H1 (cell line): ENCODE results near the gene CCDC18. TPM values are rescaled to one million over a fixed set of nuclear protein-coding genes. Genes with fewer than 3 reads are reported as not detected.

Experiments used
- CTCF ChIA-PET: fragments of 300-600 bp; sonication (Branson Sonifier 250); formaldehyde crosslinking; loops from one replicate; lab custom pipeline; 2021; ENCODE audit not compliant: partially characterized antibody; lab: Charles Lee
- POLR2A ChIA-PET: fragments of 300-600 bp; sonication (Branson Sonifier 250); formaldehyde crosslinking; loops from one replicate; lab custom pipeline; 2021; ENCODE audit warnings: inconsistent platforms; ENCODE audit not compliant: partially characterized antibody; lab: Charles Lee
- DNase-seq, 2 experiments: peaks; one replicate each; pipeline versions ENCODE4 v3.0.0 to v3.0.0-alpha.2; 2010 to 2022; ENCODE audit warnings: low spot score in 2 of 2, low read depth in 1 of 2, mixed read lengths in 1 of 2
- FAIRE-seq: peaks from 2 replicates; lab custom pipeline; 2011; peaks lifted over from hg19 to GRCh38; lab: Jason Lieb, UNC
- H2AFZ ChIP-seq: 2 replicates; pipeline ENCODE4 v1.8.1; 2012; ENCODE audit warnings: low read length, inconsistent platforms
- H2AK5ac ChIP-seq: 2 replicates; pipeline ENCODE4 v1.6.1; 2013; ENCODE audit warnings: low read depth, low read length
- H2BK120ac ChIP-seq: replicated peaks from 2 replicates; pipeline ENCODE3; 2013; ENCODE audit warnings: low read depth, low read length, inconsistent platforms
- H2BK12ac ChIP-seq: 2 replicates; pipeline ENCODE4 v1.6.1; 2013; ENCODE audit warnings: low read depth, low read length
- H2BK15ac ChIP-seq: 2 replicates; pipeline ENCODE4 v1.6.1; 2013; ENCODE audit warnings: low read length
- H2BK20ac ChIP-seq: 2 replicates; pipeline ENCODE4 v1.6.1; 2013; ENCODE audit warnings: low read length
- H2BK5ac ChIP-seq: 2 replicates; pipeline ENCODE4 v1.6.1; 2013; ENCODE audit warnings: low read depth, low read length
- H3K14ac ChIP-seq: 2 replicates; pipeline ENCODE4 v1.6.1; 2013; ENCODE audit warnings: inconsistent platforms; ENCODE audit not compliant: insufficient read length
- H3K18ac ChIP-seq: 2 replicates; pipeline ENCODE4 v1.6.1; 2013; ENCODE audit warnings: low read length; ENCODE audit errors: extremely low read depth
- H3K23ac ChIP-seq: 2 replicates; pipeline ENCODE4 v1.6.1; 2013; ENCODE audit warnings: inconsistent platforms; ENCODE audit not compliant: insufficient read length
- H3K23me2 ChIP-seq: 2 replicates; pipeline ENCODE4 v1.6.1; 2013; ENCODE audit warnings: low read depth, low read length
- H3K27ac ChIP-seq: 2 replicates; pipeline ENCODE4 v1.6.1; 2011; ENCODE audit warnings: low read depth, low read length, inconsistent platforms
- H3K27me3 ChIP-seq, 4 experiments: replicated peaks in 1 of 4; 1 replicate in 1 of 4; 2 replicates in 3 of 4; pipeline versions ENCODE4 v1.6.1 to v1.8.1; 2011 to 2013; ENCODE audit warnings: low read length in 3 of 4, mild to moderate bottlenecking in 3 of 4, inconsistent platforms in 2 of 4, mixed read lengths in 2 of 4, moderate library complexity in 1 of 4; ENCODE audit not compliant: control insufficient read depth in 3 of 4, insufficient read depth in 3 of 4; ENCODE audit errors: extremely low read depth in 1 of 4
- H3K36me3 ChIP-seq, 4 experiments: 2 replicates each; pipeline versions ENCODE4 v1.6.1 to v1.8.1; 2011 to 2013; ENCODE audit warnings: mild to moderate bottlenecking in 4 of 4, low read length in 3 of 4, moderate library complexity in 2 of 4, control low read depth in 1 of 4, inconsistent platforms in 1 of 4; ENCODE audit not compliant: insufficient read depth in 4 of 4, control insufficient read depth in 2 of 4
- H3K4ac ChIP-seq: replicated peaks from 2 replicates; pipeline ENCODE3; 2013; ENCODE audit warnings: low read length, low read depth, mixed read lengths, inconsistent platforms; ENCODE audit not compliant: insufficient read length
- H3K4me1 ChIP-seq, 4 experiments: replicated peaks in 1 of 4; 1 replicate in 1 of 4; 2 replicates in 3 of 4; pipeline versions ENCODE4 v1.6.1 to v1.8.1; 2011 to 2013; ENCODE audit warnings: low read length in 3 of 4, inconsistent platforms in 2 of 4, mixed read lengths in 1 of 4; ENCODE audit not compliant: insufficient read depth in 4 of 4, control insufficient read depth in 3 of 4
- H3K4me2 ChIP-seq, 2 experiments: 2 replicates each; pipeline versions ENCODE4 v1.6.1 to v1.8.1; 2011 to 2013; ENCODE audit warnings: low read depth in 2 of 2, low read length in 2 of 2, control low read depth in 1 of 2, inconsistent platforms in 1 of 2, mild to moderate bottlenecking in 1 of 2; ENCODE audit not compliant: insufficient read depth in 1 of 2
- H3K4me3 ChIP-seq, 4 experiments: fragments of 200-600, 300-600 bp in 1 of 4; sonication (generic), shearing (Covaris generic), sonication (Bioruptor Twin) in 1 of 4; 2 replicates each; pipeline versions ENCODE4 v1.5.1 to v1.8.1; 2011 to 2016; ENCODE audit warnings: low read length in 4 of 4, low read depth in 3 of 4, control low read depth in 2 of 4, inconsistent platforms in 2 of 4, mild to moderate bottlenecking in 2 of 4, mixed read lengths in 1 of 4, moderate library complexity in 1 of 4; ENCODE audit not compliant: insufficient read depth in 2 of 4; ENCODE audit errors: extremely low read depth in 1 of 4
- H3K56ac ChIP-seq: replicated peaks from 2 replicates; pipeline ENCODE3; 2013; ENCODE audit warnings: low read depth, mild to moderate bottlenecking, mixed read lengths, low read length, inconsistent platforms; ENCODE audit not compliant: insufficient read length
- H3K79me1 ChIP-seq: 2 replicates; pipeline ENCODE4 v1.6.1; 2013; ENCODE audit warnings: low read depth, low read length, control low read depth
- H3K79me2 ChIP-seq, 2 experiments: 2 replicates each; pipeline versions ENCODE4 v1.6.1 to v1.8.1; 2012 to 2013; ENCODE audit warnings: low read length in 2 of 2, mild to moderate bottlenecking in 2 of 2, inconsistent platforms in 1 of 2; ENCODE audit not compliant: insufficient read depth in 2 of 2, control insufficient read depth in 1 of 2
- H3K9ac ChIP-seq, 4 experiments: replicated peaks in 1 of 4; 1 replicate in 1 of 4; 2 replicates in 3 of 4; pipeline versions ENCODE4 v1.6.1 to v1.8.1; 2011 to 2013; ENCODE audit warnings: low read depth in 3 of 4, low read length in 3 of 4, control low read depth in 2 of 4, mild to moderate bottlenecking in 2 of 4, moderate library complexity in 2 of 4, inconsistent platforms in 1 of 4; ENCODE audit errors: extremely low read depth in 1 of 4
- H3K9me3 ChIP-seq, 2 experiments: 2 replicates each; pipeline versions ENCODE4 v1.6.1 to v1.8.1; 2012 to 2013; ENCODE audit warnings: mild to moderate bottlenecking in 2 of 2, moderate library complexity in 2 of 2, control low read depth in 1 of 2, inconsistent platforms in 1 of 2, low read depth in 1 of 2, low read length in 1 of 2, mixed read lengths in 1 of 2; ENCODE audit not compliant: insufficient read depth in 2 of 2
- H4K20me1 ChIP-seq, 2 experiments: replicated peaks in 1 of 2; 2 replicates each; pipeline versions ENCODE3 to v1.8.1; 2011 to 2013; ENCODE audit warnings: inconsistent platforms in 2 of 2, low read length in 2 of 2, mild to moderate bottlenecking in 1 of 2; ENCODE audit not compliant: insufficient read depth in 2 of 2, control insufficient read depth in 1 of 2
- H4K5ac ChIP-seq: 2 replicates; pipeline ENCODE4 v1.6.1; 2013; ENCODE audit warnings: low read length, low read depth, mixed read lengths, inconsistent platforms; ENCODE audit not compliant: insufficient read length
- H4K8ac ChIP-seq: 2 replicates; pipeline ENCODE4 v1.8.0; 2013; ENCODE audit warnings: mild to moderate bottlenecking, moderate library complexity, low read length, inconsistent platforms; ENCODE audit not compliant: insufficient read depth; ENCODE audit errors: extremely low read depth
- H4K91ac ChIP-seq: replicated peaks from 2 replicates; pipeline ENCODE3; 2013; ENCODE audit warnings: low read length, mixed read lengths, inconsistent platforms; ENCODE audit not compliant: insufficient read length
- ATF2 ChIP-seq: IDR thresholded peaks from 2 replicates; pipeline ENCODE4 v1.6.1; 2012; ENCODE audit warnings: low read length, inconsistent platforms
- CEBPB ChIP-seq: IDR thresholded peaks from 2 replicates; pipeline ENCODE4 v1.6.1; 2012; ENCODE audit warnings: low read depth, low read length
- CTCF ChIP-seq, 3 experiments: IDR thresholded peaks; 1 replicate in 2 of 3; 2 replicates in 1 of 3; pipeline versions ENCODE4 v1.5.1 to v1.6.1; 2011; ENCODE audit warnings: low read length in 3 of 3, mild to moderate bottlenecking in 3 of 3, inconsistent platforms in 2 of 3, low read depth in 1 of 3, moderate library complexity in 1 of 3; ENCODE audit not compliant: insufficient read depth in 1 of 3; ENCODE audit errors: control extremely low read depth in 1 of 3
- HDAC2 ChIP-seq, 2 experiments: fragments of 300-600 bp in 1 of 2; sonication (generic) in 1 of 2; IDR thresholded peaks; 2 replicates each; pipeline ENCODE4 v1.6.1; 2011 to 2012; ENCODE audit warnings: low read depth in 2 of 2, low read length in 2 of 2, mild to moderate bottlenecking in 2 of 2, moderate library complexity in 2 of 2, borderline replicate concordance in 1 of 2, inconsistent platforms in 1 of 2
- RAD21 ChIP-seq, 2 experiments: IDR thresholded peaks in 1 of 2; conservative IDR thresholded peaks in 1 of 2; 2 replicates each; pipeline ENCODE4 v1.6.1; 2011; ENCODE audit warnings: low read depth in 2 of 2, low read length in 2 of 2, improper control_type of control experiment in 1 of 2, inconsistent platforms in 1 of 2, mild to moderate bottlenecking in 1 of 2, moderate library complexity in 1 of 2
- RXRA ChIP-seq: IDR thresholded peaks from 2 replicates; pipeline ENCODE4 v1.6.1; 2011; ENCODE audit warnings: low read depth, mild to moderate bottlenecking, low read length, moderate library complexity; ENCODE audit not compliant: insufficient read depth
- SIN3A ChIP-seq, 2 experiments: IDR thresholded peaks in 1 of 2; conservative IDR thresholded peaks in 1 of 2; 2 replicates each; pipeline ENCODE4 v1.6.1; 2011 to 2012; ENCODE audit warnings: low read length in 2 of 2, improper control_type of control experiment in 1 of 2, low read depth in 1 of 2, mild to moderate bottlenecking in 1 of 2
- SIX5 ChIP-seq: IDR thresholded peaks from 2 replicates; pipeline ENCODE4 v1.6.1; 2011; ENCODE audit warnings: mild to moderate bottlenecking, low read depth, low read length
- SP1 ChIP-seq: IDR thresholded peaks from 2 replicates; pipeline ENCODE4 v1.6.1; 2011; ENCODE audit warnings: low read depth, low read length
- TCF12 ChIP-seq: IDR thresholded peaks from 2 replicates; pipeline ENCODE4 v1.6.1; 2011; ENCODE audit warnings: low read depth, mild to moderate bottlenecking, low read length
- polyA plus RNA-seq, 7 experiments: library from polyadenylated mRNA; depleted of rRNA in 3 of 7; stranded (reverse) in 5 of 7; unstranded in 2 of 7; fragments of >200 nt in 5 of 7; fragments of 200-250 nt in 2 of 7; gene quantifications; 1 replicate in 5 of 7; 2 replicates in 1 of 7; 4 replicates in 1 of 7; pipeline versions ENCODE4 v1.2.1 to v1.2.3, GENCODE V29; 2011 to 2013; ENCODE audit warnings: missing spikeins in 2 of 7, mixed read lengths in 2 of 7
- total RNA-seq: library from RNA; stranded (reverse); fragmentation: NEBNext Ultra II Directional; extraction: Animal tissue kit (Norgen Biotek cat#: 25700); gene quantifications from 2 replicates; pipeline ENCODE4 v1.2.1, GENCODE V29; 2021

CCDC18 gene
- total and polyA plus RNA-seq, 2 of the 8 experiments (the other 6 are each of a cell fraction or from before 2014, with no cell fraction given), result 3.0 to 21.2 TPM

- H3K4me2 ChIP-seq, result no peak overlapping the region
- H3K9me3 ChIP-seq, result no peaks in the 10 kb centered on the region
- no peak overlapping the region for H4K91ac ChIP-seq
- no peak overlapping the region for H4K5ac ChIP-seq
- H2AFZ ChIP-seq, result no peak overlapping the region
- no peaks in the 10 kb centered on the region; a peak in 1 of 7 replicates for H3K4me1 ChIP-seq
- H4K20me1 ChIP-seq, result no peaks in the 10 kb centered on the region
- no peak overlapping the region for H3K18ac ChIP-seq
- CTCF ChIA-PET, result interaction anchor here (0.7 kb wide), 1 partner anchor 745 kb away, joined by 3 read pairs; no protein-coding TSS in a partner anchor
- POLR2A ChIA-PET, result no interaction called here
- no peak overlapping the region for H3K23ac ChIP-seq
- H2BK12ac ChIP-seq, result no peak overlapping the region
- no peak overlapping the region for H3K14ac ChIP-seq
- H3K4ac ChIP-seq, result no peak overlapping the region
- H3K4me3 ChIP-seq, result no peak overlapping the region
- no peak for DNase-seq
- no peak overlapping the region for H2AK5ac ChIP-seq
- H2BK20ac ChIP-seq, result no peak overlapping the region
- FAIRE-seq, result no peak
- H3K56ac ChIP-seq, result no peak overlapping the region
- H3K27me3 ChIP-seq, result no peaks in the 10 kb centered on the region
- no peaks in the 10 kb centered on the region for H3K23me2 ChIP-seq
- peaks cover 0 to 32% (median 2%) of the 10 kb centered on the region in 4 experiments; a peak in 4 of 8 replicates for H3K36me3 ChIP-seq
- no peak overlapping the region for H2BK120ac ChIP-seq
- H3K79me2 ChIP-seq, result no peaks in the 10 kb centered on the region; a peak in 1 of 4 replicates
- H3K79me1 ChIP-seq, result no peaks in the 10 kb centered on the region
- H3K9ac ChIP-seq, result no peak overlapping the region
- no peak overlapping the region for H2BK5ac ChIP-seq
- H4K8ac ChIP-seq, result no peak overlapping the region
- no peak overlapping the region for H3K27ac ChIP-seq
- no peak overlapping the region for H2BK15ac ChIP-seq
- TF ChIP-seq TCF12 (no peak), SIN3A (conservative IDR thresholded peaks at IDR 0.05 in 1 of 2, IDR thresholded peaks at IDR 0.05 in 1 of 2; ENCODE audit: low read depth in 1 of 2, low read length in 2 of 2) (no peak), RXRA (no peak), SP1 (no peak), ATF2 (no peak), HDAC2 (IDR thresholded peaks at IDR 0.05; ENCODE audit: borderline replicate concordance in 1 of 2, low read depth in 2 of 2, low read length in 2 of 2) (no peak), CEBPB (no peak), RAD21 (IDR thresholded peaks at IDR 0.05 in 1 of 2, conservative IDR thresholded peaks at IDR 0.05 in 1 of 2; ENCODE audit: low read depth in 2 of 2, low read length in 2 of 2) (no peak), SIX5 (no peak), CTCF (IDR thresholded peaks at IDR 0.05; ENCODE audit: control extremely low read depth in 1 of 3, insufficient read depth in 1 of 3, low read depth in 1 of 3, low read length in 3 of 3) (no peak)
These were observed 25.6 kb upstream of the CCDC18 start for GRCh38 chr1:93154898-93155297.
